HepG2 (cell line): ENCODE data around the gene NKX6-1. TPM values are rescaled to one million over a fixed set of nuclear protein-coding genes. Genes with fewer than 3 reads are reported as not detected.

Experiments
- ATAC-seq: fragments of 200-7000 bp; cut with Tn5 transposase; 3 replicates; pipeline ENCODE4 v1.9.1; 2020; ENCODE audit warnings: mild to moderate bottlenecking, moderate library complexity
- BruUV-seq: library from RNA; stranded (reverse); fragments of 400-500 nt; replicated peaks from 2 replicates; lab custom pipeline; 2021; lab: Mats Ljungman, UMichigan
- CTCF ChIA-PET: fragments of 300-600 bp; formaldehyde crosslinking; extraction: SDS; loops from one replicate; lab custom pipeline; 2021; ENCODE audit warnings: low total read pairs, inconsistent platforms, low intra/inter-chr PET ratio; lab: Yijun Ruan, JAX
- POLR2A ChIA-PET: fragments of 350-600 bp; sonication (Branson Sonifier 250); formaldehyde crosslinking; loops from one replicate; lab custom pipeline; 2020; ENCODE audit warnings: antibody characterized with exemption, inconsistent platforms; lab: Yijun Ruan, JAX
- DNase-seq: peaks from one replicate; pipeline ENCODE4 v3.0.0-alpha.2; 2015; ENCODE audit warnings: low spot score
- FAIRE-seq: peaks from 3 replicates; lab custom pipeline; 2011; peaks lifted over from hg19 to GRCh38; lab: Jason Lieb, UNC
- H2AFZ ChIP-seq: one replicate; pipeline ENCODE4 v1.6.1; 2011; ENCODE audit warnings: low read length, inconsistent platforms
- H3K27ac ChIP-seq: fragments of 300-600 bp; 3 replicates; pipeline ENCODE4 v1.8.0; 2011; ENCODE audit warnings: mixed run types, mild to moderate bottlenecking, mixed read lengths, low read length, inconsistent platforms; ENCODE audit not compliant: insufficient read depth; ENCODE audit errors: extremely low read length
- H3K27me3 ChIP-seq, 2 experiments: fragments of 200-600 bp in 1 of 2; 2 replicates in 1 of 2; 3 replicates in 1 of 2; pipeline versions ENCODE4 v1.6.0 to v1.8.0; 2011; ENCODE audit warnings: low read length in 2 of 2, mild to moderate bottlenecking in 2 of 2, moderate library complexity in 2 of 2, inconsistent platforms in 1 of 2; ENCODE audit not compliant: insufficient read depth in 2 of 2, control insufficient read depth in 1 of 2
- H3K36me3 ChIP-seq, 2 experiments: fragments of 200-600 bp in 1 of 2; replicated peaks in 1 of 2; 2 replicates in 1 of 2; 3 replicates in 1 of 2; pipeline versions ENCODE4 v1.5.1 to v1.8.0; 2011; ENCODE audit warnings: low read length in 2 of 2, inconsistent platforms in 1 of 2; ENCODE audit not compliant: insufficient read depth in 2 of 2, control insufficient read depth in 1 of 2
- H3K4me1 ChIP-seq: 2 replicates; pipeline ENCODE4 v1.5.1; 2012; ENCODE audit warnings: low read length, inconsistent platforms; ENCODE audit not compliant: insufficient read depth
- H3K4me2 ChIP-seq: 2 replicates; pipeline ENCODE4 v1.6.0; 2011; ENCODE audit warnings: low read depth, low read length, inconsistent platforms
- H3K4me3 ChIP-seq, 3 experiments: fragments of 200-600 bp in 1 of 3; sonication (generic), shearing (Covaris generic) in 1 of 3; replicated peaks in 1 of 3; 2 replicates each; pipeline ENCODE4 v1.5.1; 2011 to 2016; ENCODE audit warnings: low read length in 3 of 3, inconsistent platforms in 2 of 3, low read depth in 2 of 3, mild to moderate bottlenecking in 2 of 3, control low read depth in 1 of 3, mixed read lengths in 1 of 3; ENCODE audit not compliant: insufficient read depth in 1 of 3
- H3K79me2 ChIP-seq: one replicate; pipeline ENCODE4 v1.6.1; 2011; ENCODE audit warnings: low read length, inconsistent platforms; ENCODE audit not compliant: insufficient read depth
- H3K9ac ChIP-seq: 2 replicates; pipeline ENCODE4 v1.6.0; 2011; ENCODE audit warnings: mild to moderate bottlenecking, low read depth, low read length, inconsistent platforms; ENCODE audit not compliant: insufficient read depth
- H3K9me3 ChIP-seq: 2 replicates; pipeline ENCODE4 v1.5.1; 2012; ENCODE audit warnings: mild to moderate bottlenecking, low read length
- H4K20me1 ChIP-seq: 2 replicates; pipeline ENCODE4 v1.6.0; 2011; ENCODE audit warnings: inconsistent platforms, mild to moderate bottlenecking, low read length, moderate library complexity; ENCODE audit not compliant: insufficient read depth
- HCFC1 ChIP-seq: fragments of 150-350 bp; IDR thresholded peaks from 2 replicates; pipeline ENCODE4 v1.6.1; 2014; ENCODE audit warnings: low read depth, low read length
- PHF20 ChIP-seq: sonication (generic); formaldehyde crosslinking; IDR thresholded peaks from 2 replicates; pipeline ENCODE4 v1.5.0; 2020; ENCODE audit warnings: mild to moderate bottlenecking, missing genetic modification reagents
- PHF21A ChIP-seq: sonication (generic); formaldehyde crosslinking; IDR thresholded peaks from 2 replicates; pipeline ENCODE4 v1.5.0; 2020; ENCODE audit warnings: mild to moderate bottlenecking, missing genetic modification reagents
- RERE ChIP-seq: IDR thresholded peaks from 2 replicates; pipeline ENCODE4 v1.6.1; 2016; ENCODE audit warnings: low read depth, missing genetic modification reagents, missing compliant biosample characterization
- STAT5B ChIP-seq: sonication (generic); formaldehyde crosslinking; IDR thresholded peaks from 2 replicates; pipeline ENCODE4 v1.4.0; 2020; ENCODE audit warnings: missing genetic modification reagents
- ZFY ChIP-seq: sonication (generic); formaldehyde crosslinking; IDR thresholded peaks from 2 replicates; pipeline ENCODE4 v1.4.0; 2020; ENCODE audit warnings: missing genetic modification reagents
- ZSCAN22 ChIP-seq: sonication (generic); formaldehyde crosslinking; IDR thresholded peaks from 2 replicates; pipeline ENCODE4 v1.4.0; 2020; ENCODE audit warnings: mild to moderate bottlenecking, missing genetic modification reagents
- WGBS: methylation state at CpG from one replicate; pipeline ENCODE4 v1.1.6; 2017; ENCODE audit warnings: low lambda C conversion rate; 5-methylcytosine and 5-hydroxymethylcytosine counted together
- in situ Hi-C: cut with HindIII; loops from 2 replicates; pipeline ENCODE4 v1.10.0; 2017; ENCODE audit warnings: low pct_unique_long_range_greater_than_20kb; ENCODE audit not compliant: extremely low pct_ligation_motif_present
- intact Hi-C: fragments of 100-400 bp; cut with micrococcal nuclease; formaldehyde crosslinking; loops from one replicate; pipeline ENCODE4 v1.10.0; 2022; ENCODE audit not compliant: unreplicated experiment
- polyA plus RNA-seq, 8 experiments: library from polyadenylated mRNA; depleted of rRNA in 3 of 8; stranded (reverse) in 7 of 8; unstranded in 1 of 8; fragments of >200 nt; fragmentation: Illumina TruSeq in 4 of 8; extraction: Trizol in 4 of 8; gene quantifications; 2 replicates each; pipeline versions ENCODE4 v1.2.1 to v1.2.3, GENCODE V29; 2011 to 2016; ENCODE audit warnings: low read depth in 4 of 8, missing spikeins in 1 of 8, mixed read lengths in 1 of 8; ENCODE audit not compliant: insufficient read depth in 1 of 8
- total RNA-seq, 5 experiments: library from RNA; depleted of rRNA; stranded (reverse); fragments of >200 nt; fragmentation: Illumina TruSeq; extraction: Trizol; gene quantifications; 2 replicates each; pipeline ENCODE4 v1.2.3, GENCODE V29; 2016; ENCODE audit warnings: low read depth in 1 of 5
- TF ChIP-seq, protein P1 (sequence below): sonication (generic); formaldehyde crosslinking; IDR thresholded peaks from 2 replicates; pipeline ENCODE4 v1.5.0; 2020; ENCODE audit warnings: mild to moderate bottlenecking, missing genetic modification reagents
- TF ChIP-seq, protein P2 (sequence below): sonication (generic); formaldehyde crosslinking; IDR thresholded peaks from 2 replicates; pipeline ENCODE4 v1.5.0; 2020; ENCODE audit warnings: mild to moderate bottlenecking, low read depth, missing genetic modification reagents, borderline replicate concordance

Gene NKX6-1
- total and polyA plus RNA-seq, 2 of the 13 experiments (the other 11 are each of a cell fraction or from before 2014, with no cell fraction given), result not detected

DNA sequence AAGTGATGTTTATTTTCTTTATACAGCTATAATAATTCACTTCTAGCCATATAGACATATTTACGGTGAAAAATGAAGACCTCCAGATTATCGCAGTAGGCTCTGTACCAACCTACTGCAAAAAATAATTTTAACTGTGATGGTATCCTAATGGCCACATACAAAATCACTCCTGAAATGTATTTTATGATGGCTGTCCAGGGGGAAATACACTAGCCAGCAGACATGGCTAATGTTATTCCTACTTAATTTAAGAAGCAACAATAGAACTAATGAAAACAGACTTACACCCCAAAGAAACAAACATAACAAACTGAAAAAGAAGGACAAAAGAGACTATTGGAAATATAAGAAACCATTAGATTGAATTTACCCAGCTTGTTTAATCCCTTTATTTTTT, 4.6 kb downstream of the NKX6-1 start (continued):
- TF ChIP-seq, protein P1, sequence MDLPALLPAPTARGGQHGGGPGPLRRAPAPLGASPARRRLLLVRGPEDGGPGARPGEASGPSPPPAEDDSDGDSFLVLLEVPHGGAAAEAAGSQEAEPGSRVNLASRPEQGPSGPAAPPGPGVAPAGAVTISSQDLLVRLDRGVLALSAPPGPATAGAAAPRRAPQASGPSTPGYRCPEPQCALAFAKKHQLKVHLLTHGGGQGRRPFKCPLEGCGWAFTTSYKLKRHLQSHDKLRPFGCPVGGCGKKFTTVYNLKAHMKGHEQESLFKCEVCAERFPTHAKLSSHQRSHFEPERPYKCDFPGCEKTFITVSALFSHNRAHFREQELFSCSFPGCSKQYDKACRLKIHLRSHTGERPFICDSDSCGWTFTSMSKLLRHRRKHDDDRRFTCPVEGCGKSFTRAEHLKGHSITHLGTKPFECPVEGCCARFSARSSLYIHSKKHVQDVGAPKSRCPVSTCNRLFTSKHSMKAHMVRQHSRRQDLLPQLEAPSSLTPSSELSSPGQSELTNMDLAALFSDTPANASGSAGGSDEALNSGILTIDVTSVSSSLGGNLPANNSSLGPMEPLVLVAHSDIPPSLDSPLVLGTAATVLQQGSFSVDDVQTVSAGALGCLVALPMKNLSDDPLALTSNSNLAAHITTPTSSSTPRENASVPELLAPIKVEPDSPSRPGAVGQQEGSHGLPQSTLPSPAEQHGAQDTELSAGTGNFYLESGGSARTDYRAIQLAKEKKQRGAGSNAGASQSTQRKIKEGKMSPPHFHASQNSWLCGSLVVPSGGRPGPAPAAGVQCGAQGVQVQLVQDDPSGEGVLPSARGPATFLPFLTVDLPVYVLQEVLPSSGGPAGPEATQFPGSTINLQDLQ (CRISPR knock-in tag), result no peak
- TF ChIP-seq, protein P2, sequence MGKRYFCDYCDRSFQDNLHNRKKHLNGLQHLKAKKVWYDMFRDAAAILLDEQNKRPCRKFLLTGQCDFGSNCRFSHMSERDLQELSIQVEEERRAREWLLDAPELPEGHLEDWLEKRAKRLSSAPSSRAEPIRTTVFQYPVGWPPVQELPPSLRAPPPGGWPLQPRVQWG, result no peak
- TF ChIP-seq PHF21A (CRISPR knock-in tag), result no peak
- TF ChIP-seq HCFC1, result no peak
- no peak for TF ChIP-seq ZFY (CRISPR knock-in tag)
- no peak for TF ChIP-seq ZSCAN22 (CRISPR knock-in tag)

DNA sequence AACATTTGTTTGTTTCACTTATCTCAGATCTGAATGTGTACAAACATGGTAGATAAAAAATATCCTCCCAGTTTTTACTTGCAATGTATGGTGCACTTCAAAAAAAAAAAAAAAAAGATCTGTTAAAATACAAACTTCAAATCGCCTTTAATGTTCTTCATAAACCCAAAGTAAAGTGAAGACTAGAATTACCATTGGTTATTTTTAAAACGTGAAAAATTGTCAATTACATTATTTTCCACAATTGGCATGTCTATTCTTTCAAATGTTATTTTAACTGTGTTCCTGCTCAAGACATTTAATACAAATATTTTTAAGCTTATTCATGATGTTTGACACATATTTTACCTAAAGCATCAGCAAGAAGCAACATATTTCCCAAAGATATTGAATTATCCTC, 5.0 kb downstream of the NKX6-1 start:
- no peak for ATAC-seq
- no peak overlapping the region for H3K9ac ChIP-seq
- WGBS, result 2% methylated on average over 2 of the region's 2 CpGs
- H4K20me1 ChIP-seq, result no peaks in the 10 kb centered on the region
- FAIRE-seq, result no peak
- in situ Hi-C loops, result no loop called here
- no peak overlapping the region for H2AFZ ChIP-seq
- intact Hi-C loops, result no loop called here
- H3K9me3 ChIP-seq, result no peaks in the 10 kb centered on the region
- CTCF ChIA-PET, result no interaction called here
- H3K27me3 ChIP-seq, result peaks cover 6 to 70% of the 10 kb centered on the region in 2 experiments; a peak in 4 of 5 replicates
- no peak overlapping the region for H3K4me2 ChIP-seq
- no TSS peak for BruUV-seq
- POLR2A ChIA-PET, result no interaction called here
- H3K36me3 ChIP-seq, result no peaks in the 10 kb centered on the region
- H3K4me3 ChIP-seq, result no peak overlapping the region
- no peak for DNase-seq
- H3K4me1 ChIP-seq, result 0 out of 2 replicates have a peak, but pooled peaks cover 9% of the 10 kb centered on the region
- no peak overlapping the region for H3K27ac ChIP-seq
- TF ChIP-seq STAT5B (no peak), PHF20 (CRISPR knock-in tag) (no peak), RERE (CRISPR knock-in tag) (no peak)
- TF ChIP-seq, all 625 proteins: peak for 0
- no peaks in the 10 kb centered on the region for H3K79me2 ChIP-seq
